VCaP (cell line): ENCODE measurements around the gene DDC.
"Not testable (repeated sequence)": the region's sequence is repeated elsewhere in the genome, so short reads cannot be mapped to it uniquely, and the experiment has no call there.

ENCODE experiments used
- H3K27ac ChIP-seq: fragments of 450-650 bp; 2 replicates; pipeline ENCODE4 v1.5.1; 2017
- CTCF ChIP-seq: fragments of 450-650 bp; conservative IDR thresholded peaks from 2 replicates; pipeline ENCODE4 v1.5.1; 2017; ENCODE audit warnings: mild to moderate bottlenecking, moderate library complexity

The DDC gene

GRCh38 chr7:50466815-50467585, 98.2 kb downstream of the DDC start:
- no peak for TF ChIP-seq CTCF
- peak overlapping the region; percentile 35; the same call in 1 of the 2 replicates for H3K27ac ChIP-seq

- H3K27ac ChIP-seq, result no peak overlapping the region
- no peak for TF ChIP-seq CTCF
Measured at GRCh38 chr7:50463035-50463434, 102.2 kb downstream of the DDC start.

GRCh38 chr7:50462361-50462760, 102.8 kb downstream of the DDC start:
- no peak overlapping the region for H3K27ac ChIP-seq
- TF ChIP-seq CTCF, result no peak

GRCh38 chr7:50461695-50462094, 103.5 kb downstream of the DDC start:
- no peak overlapping the region for H3K27ac ChIP-seq
- no peak for TF ChIP-seq CTCF

GRCh38 chr7:50459183-50459582, 106.0 kb downstream of the DDC start:
- H3K27ac ChIP-seq, result not testable (repeated sequence)

- H3K27ac ChIP-seq, result not testable (repeated sequence)
Measured at GRCh38 chr7:50458651-50459050, 106.6 kb downstream of the DDC start.

GRCh38 chr7:50456371-50457123, 108.7 kb downstream of the DDC start:
- TF ChIP-seq CTCF, result no peak
- no peak overlapping the region for H3K27ac ChIP-seq

GRCh38 chr7:50455658-50456057, 109.5 kb downstream of the DDC start:
- no peak for TF ChIP-seq CTCF

More at GRCh38 chr7:50455658-50456057, 109.5 kb downstream of the DDC start:
- no peak overlapping the region for H3K27ac ChIP-seq
